H4 (cell line): ENCODE measurements around the gene FOCAD. TPM values are rescaled to one million over a fixed set of nuclear protein-coding genes. Genes with fewer than 3 reads are reported as not detected.

Experiments
- DNase-seq: peaks from one replicate; pipeline ENCODE4 v3.0.0-alpha.2; 2015; ENCODE audit warnings: low spot score
- total RNA-seq: library from RNA; depleted of rRNA; stranded (reverse); fragments of >200 nt; shearing (Covaris generic); gene quantifications from 2 replicates; pipeline ENCODE4 v1.2.3, GENCODE V29; 2014; rRNA removed

The FOCAD gene
- total RNA-seq, 1 experiment from 2014 or later = 14.7 TPM

- no peak for DNase-seq
These were observed 331.2 kb downstream of the FOCAD start for GRCh38 chr9:21015129-21015815.

DNA sequence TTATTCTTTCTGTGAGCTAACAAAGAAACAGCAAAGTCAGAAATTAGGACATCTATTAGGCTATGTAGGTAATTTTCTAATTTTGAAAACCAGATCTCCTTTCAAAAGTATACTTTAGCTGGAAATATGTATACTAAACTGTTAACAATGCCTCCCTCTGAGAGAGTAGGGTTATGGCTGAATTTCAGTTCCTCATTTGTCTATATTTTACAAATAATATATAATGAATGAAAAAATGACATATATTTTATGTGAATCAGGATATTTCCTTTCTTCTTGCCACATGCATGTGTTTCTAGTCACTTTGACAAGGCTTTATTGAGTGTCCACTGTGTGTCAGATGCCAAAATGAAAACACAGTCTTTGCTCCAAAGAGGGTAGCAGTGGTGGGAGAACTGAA lies 331.9 kb downstream of the FOCAD start:
- no peak for DNase-seq

DNA sequence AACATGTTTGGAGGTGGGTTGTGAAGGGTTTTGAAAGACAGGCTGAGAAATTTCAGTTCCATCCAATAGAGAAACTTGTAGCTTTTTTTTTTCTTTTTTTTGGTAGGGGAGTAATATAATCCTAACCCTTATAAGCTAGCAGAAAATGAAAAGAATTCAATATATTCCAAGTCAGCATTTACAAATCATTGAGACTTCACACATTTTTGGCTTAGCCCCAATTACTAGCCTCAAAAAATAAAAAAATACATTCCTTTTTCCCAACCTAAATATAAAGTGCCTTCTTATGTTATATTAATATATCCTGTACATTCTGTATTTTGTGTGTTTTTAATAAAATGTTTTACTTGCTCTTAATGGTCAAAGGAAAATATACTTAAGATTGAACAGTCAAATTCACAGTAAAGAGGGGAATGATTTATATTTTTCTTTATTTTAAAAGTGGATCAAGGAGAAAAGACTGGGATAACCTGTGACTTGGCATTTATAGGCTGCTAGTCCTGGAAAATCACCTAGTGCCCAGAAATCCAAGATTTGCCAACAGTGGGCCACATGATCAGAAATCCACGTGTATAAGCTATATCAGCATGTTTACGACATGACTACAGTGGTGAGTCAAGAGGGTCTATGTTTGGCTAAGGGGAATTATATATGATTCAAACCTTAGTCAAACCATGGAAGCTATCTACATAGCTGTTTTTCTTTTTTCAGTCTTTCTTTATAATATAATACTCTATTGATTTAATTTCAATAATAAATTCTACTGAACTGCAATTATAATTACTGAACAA lies 332.8 kb downstream of the FOCAD start:
- no peak for DNase-seq

GRCh38 chr9:21018177-21018576 lies 334.1 kb downstream of the FOCAD start:
- no peak for DNase-seq

DNA sequence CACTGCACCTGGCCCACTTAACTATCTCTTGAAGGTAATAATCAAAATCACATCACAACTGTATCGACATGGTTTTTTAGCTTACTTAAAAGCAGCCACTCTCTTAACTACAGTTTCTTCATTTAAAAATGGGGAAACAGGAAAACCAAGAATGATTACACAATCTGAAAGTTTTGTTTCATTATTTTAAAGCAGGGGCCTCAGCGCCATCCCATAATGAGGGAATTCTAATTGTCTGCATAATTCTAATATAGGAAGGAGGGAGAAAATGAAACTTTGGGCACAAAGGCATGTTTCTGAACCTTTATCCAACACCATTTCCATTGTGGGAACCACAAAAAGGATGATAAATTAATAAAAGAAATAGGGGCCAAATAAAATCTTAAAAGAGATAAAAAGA lies 339.8 kb downstream of the FOCAD start:
- DNase-seq = no peak

GRCh38 chr9:21027295-21027694 lies 343.2 kb downstream of the FOCAD start:
- no peak for DNase-seq

GRCh38 chr9:21028466-21028865 lies 344.4 kb downstream of the FOCAD start:
- no peak for DNase-seq

- DNase-seq = no peak
These were observed 345.6 kb downstream of the FOCAD start for GRCh38 chr9:21029661-21030060.

DNA sequence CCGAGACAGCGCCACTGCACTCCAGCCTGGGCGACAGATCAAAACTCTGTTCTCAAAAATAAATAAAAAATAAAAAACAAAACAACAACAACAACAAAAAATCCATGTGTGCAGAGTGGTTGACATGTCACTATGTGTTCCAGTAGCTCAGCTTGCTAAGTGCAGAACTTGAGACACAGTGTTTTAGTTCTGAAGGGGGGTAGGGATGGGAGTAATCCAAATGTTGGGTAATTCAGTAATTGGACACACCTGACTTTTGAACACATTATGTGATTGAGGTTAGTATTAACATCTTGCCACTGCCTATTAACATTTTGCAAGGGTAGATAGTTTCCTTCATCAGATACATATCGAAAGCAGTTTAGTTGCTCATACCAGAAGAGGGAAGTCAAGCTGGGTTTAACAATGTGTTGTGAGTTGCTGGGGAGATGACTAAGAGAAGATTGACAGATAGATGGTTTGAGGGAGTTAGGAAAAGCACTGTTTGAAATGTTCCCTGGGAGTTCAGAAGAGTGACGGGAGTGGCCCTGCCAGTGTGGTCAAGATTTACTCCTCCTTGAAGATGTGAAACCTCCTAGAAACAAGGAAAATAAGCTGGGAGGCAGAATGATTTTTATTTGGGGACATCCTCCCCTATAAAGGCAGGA lies 346.5 kb downstream of the FOCAD start:
- DNase-seq = no peak

DNA sequence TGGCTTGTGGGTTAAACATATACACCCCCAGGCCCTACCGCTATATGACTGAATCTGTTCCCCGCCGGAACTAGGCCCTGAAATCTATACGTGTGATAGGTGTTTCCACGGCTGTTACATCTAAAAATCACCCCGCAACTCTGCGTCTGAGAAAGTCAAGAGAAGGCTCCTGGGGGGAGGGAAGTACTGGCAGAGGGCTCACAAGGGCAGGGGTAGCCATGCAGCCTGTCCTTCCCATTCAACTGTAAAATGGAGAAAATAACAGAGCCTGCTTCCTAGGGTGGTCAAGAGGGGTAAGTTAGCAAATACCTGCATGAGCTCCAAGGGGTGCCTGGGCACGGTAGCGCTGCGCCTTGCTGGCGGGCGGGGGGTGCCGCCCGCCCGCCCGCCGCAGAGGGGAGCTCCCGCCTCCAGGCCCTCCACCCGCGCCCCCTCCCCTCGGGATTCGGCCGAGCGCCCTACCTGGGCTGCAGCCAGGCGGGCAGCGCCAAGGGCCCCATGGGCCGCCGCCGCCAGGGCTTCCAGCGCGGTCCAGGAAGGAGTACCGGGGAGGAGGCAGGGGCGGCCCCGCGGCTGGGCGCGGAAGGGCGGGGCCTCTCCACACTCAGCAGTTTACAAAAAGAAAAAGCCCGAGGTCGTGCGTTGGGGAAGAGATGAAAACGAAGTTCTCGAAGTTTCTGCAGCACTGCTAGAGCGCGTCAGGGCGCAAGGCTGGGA lies 347.2 kb downstream of the FOCAD start, which contains the start of gene HACD4:
Gene HACD4 (minus strand): TSS at position 550 of the 717 bp plus-strand sequence. CDS start 50 bp downstream, at position 500.
- no peak for DNase-seq

GRCh38 chr9:21031808-21032183 lies 347.7 kb downstream of the FOCAD start:
- DNase-seq = no peak

DNA sequence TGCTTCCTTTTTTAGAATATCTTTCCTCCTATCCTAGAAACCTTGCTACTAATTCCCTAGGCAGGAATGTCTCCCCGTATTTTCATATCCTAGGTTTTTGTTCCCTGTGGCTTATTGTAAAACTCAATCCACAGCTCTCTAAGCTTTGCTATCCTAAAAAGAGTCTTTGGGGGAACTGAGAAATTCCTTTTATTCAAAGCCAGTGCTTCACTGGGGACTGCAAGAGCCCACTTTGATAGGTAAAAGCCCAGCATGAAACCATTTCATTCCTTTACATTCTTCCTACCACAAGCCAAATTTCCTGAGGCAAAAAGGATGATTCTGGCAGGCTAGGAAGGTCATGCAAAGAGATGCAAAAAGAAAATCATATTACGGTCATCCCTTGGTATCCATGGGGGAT lies 353.2 kb downstream of the FOCAD start:
- no peak for DNase-seq

GRCh38 chr9:21039302-21039701 lies 355.2 kb downstream of the FOCAD start:
- DNase-seq = no peak

GRCh38 chr9:21042466-21042865 lies 358.4 kb downstream of the FOCAD start:
- no peak for DNase-seq

- DNase-seq = no peak
These were observed 359.8 kb downstream of the FOCAD start for GRCh38 chr9:21043841-21044240.

Other genes with a start within 250 kb of the FOCAD start
- 8.9 and 10.2 TPM in 2 replicates for gene MLLT3, start 61.8 kb upstream of the FOCAD start, total RNA-seq